Epithelial cell of esophagus (primary cell): ENCODE results near the gene PYGL.
A peak's percentile ranks its signal among the peaks of the same experiment; 100 is the strongest.
"Not testable (repeated sequence)": the region's sequence is repeated elsewhere in the genome, so short reads cannot be mapped to it uniquely, and the experiment has no call there.

Experiments used
- DNase-seq: peaks from one replicate; pipeline ENCODE4 v3.0.0; 2010; ENCODE audit warnings: low read depth
- H3K4me3 ChIP-seq: 2 replicates; pipeline ENCODE4 v1.5.1; 2011; ENCODE audit warnings: mild to moderate bottlenecking, low read length, control low read depth
- CTCF ChIP-seq: IDR thresholded peaks from 2 replicates; pipeline ENCODE4 v1.5.1; 2011; ENCODE audit warnings: low read depth, mild to moderate bottlenecking, low read length, control low read depth, inconsistent platforms; ENCODE audit not compliant: insufficient read depth; ENCODE audit errors: missing control alignments

Gene PYGL

GRCh38 chr14:50928002-50928635, 16.2 kb downstream of the PYGL start:
- no peak for DNase-seq
- no peak overlapping the region for H3K4me3 ChIP-seq
- TF ChIP-seq CTCF: no peak

- TF ChIP-seq CTCF: no peak
- DNase-seq: no peak
- no peak overlapping the region for H3K4me3 ChIP-seq
These were observed 17.4 kb downstream of the PYGL start for GRCh38 chr14:50926851-50927386.

GRCh38 chr14:50924843-50925242, 19.4 kb downstream of the PYGL start:
- H3K4me3 ChIP-seq: no peak overlapping the region
- DNase-seq: peak; percentile 22
- no peak for TF ChIP-seq CTCF

GRCh38 chr14:50924236-50924635, 20.0 kb downstream of the PYGL start:
- no peak overlapping the region for H3K4me3 ChIP-seq
- no peak for DNase-seq
- no peak for TF ChIP-seq CTCF

- no peak for DNase-seq
- TF ChIP-seq CTCF: no peak
- no peak overlapping the region for H3K4me3 ChIP-seq
These were observed 21.5 kb downstream of the PYGL start for GRCh38 chr14:50922803-50923202.

- no peak overlapping the region for H3K4me3 ChIP-seq
- DNase-seq: peak; percentile 36
- no peak for TF ChIP-seq CTCF
These were observed 23.6 kb downstream of the PYGL start for GRCh38 chr14:50920482-50921230.

- H3K4me3 ChIP-seq, DNase-seq: not testable (repeated sequence)
These were observed 24.8 kb downstream of the PYGL start for GRCh38 chr14:50919524-50919923.
